HG03175 (cell line): ENCODE data around the gene GJC2.
"Not testable (repeated sequence)": the region's sequence is repeated elsewhere in the genome, so short reads cannot be mapped to it uniquely, and the experiment has no call there.

Experiments
- ATAC-seq: cut with Tn5 transposase; IDR thresholded peaks from one replicate; pipeline ENCODE4 v1.9.1; 2021; ENCODE audit warnings: mild to moderate bottlenecking, moderate library complexity; ENCODE audit not compliant: unreplicated experiment

The GJC2 gene

DNA sequence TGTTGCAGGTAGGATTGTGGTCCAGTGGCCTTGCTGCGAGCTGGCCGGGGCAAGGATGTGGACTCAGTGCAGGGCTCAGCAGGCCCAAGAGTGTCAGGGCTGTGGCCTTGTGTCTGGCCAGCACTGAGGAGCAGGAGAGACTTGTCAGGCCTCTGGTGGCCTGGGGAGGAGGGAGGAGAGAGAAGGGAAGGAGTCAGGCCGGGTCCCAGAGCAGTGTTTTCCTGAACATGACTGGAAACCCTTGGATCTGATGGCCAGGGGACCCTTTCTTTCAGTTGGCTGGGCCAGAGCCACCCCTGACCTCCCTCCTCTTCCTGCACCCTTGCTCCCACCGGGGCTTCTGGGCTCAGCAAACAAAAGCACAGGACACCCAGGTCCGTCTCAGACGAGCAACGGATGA is 20.9 kb downstream of the GJC2 start:
- no peak for ATAC-seq

DNA sequence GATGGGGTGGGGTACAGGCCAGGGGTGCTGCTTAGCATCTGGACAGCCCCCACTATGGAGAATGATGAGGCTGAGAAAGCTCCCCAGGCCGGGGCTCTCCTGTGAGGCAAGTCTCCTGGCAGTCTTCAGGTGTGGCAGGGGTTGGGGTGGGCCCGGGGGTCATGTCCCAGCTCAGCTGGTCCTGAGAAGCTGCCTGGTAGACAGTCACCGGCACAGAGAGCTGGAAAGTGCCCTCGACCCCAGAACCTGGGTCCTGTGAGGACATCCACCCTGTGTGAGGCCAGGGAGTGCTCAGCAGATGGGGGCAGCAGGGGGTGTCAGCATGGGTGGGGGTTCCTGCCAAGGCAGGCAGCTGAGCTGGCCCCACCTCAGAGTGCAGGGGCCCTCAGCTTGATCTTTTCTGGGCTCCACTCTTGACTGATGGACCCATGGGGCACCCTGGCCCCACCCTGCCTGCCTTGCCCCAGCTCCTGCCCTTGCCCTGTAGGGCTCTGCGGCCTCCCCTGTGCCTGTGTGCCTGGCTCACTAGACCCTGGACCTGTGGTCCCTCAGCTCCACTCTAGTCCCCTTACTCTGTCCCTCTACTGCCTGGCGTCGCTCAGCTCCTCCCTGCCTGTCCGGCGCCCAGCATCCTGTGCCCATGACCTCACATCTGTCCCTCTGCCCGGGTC is 21.6 kb downstream of the GJC2 start:
- ATAC-seq = no peak

DNA sequence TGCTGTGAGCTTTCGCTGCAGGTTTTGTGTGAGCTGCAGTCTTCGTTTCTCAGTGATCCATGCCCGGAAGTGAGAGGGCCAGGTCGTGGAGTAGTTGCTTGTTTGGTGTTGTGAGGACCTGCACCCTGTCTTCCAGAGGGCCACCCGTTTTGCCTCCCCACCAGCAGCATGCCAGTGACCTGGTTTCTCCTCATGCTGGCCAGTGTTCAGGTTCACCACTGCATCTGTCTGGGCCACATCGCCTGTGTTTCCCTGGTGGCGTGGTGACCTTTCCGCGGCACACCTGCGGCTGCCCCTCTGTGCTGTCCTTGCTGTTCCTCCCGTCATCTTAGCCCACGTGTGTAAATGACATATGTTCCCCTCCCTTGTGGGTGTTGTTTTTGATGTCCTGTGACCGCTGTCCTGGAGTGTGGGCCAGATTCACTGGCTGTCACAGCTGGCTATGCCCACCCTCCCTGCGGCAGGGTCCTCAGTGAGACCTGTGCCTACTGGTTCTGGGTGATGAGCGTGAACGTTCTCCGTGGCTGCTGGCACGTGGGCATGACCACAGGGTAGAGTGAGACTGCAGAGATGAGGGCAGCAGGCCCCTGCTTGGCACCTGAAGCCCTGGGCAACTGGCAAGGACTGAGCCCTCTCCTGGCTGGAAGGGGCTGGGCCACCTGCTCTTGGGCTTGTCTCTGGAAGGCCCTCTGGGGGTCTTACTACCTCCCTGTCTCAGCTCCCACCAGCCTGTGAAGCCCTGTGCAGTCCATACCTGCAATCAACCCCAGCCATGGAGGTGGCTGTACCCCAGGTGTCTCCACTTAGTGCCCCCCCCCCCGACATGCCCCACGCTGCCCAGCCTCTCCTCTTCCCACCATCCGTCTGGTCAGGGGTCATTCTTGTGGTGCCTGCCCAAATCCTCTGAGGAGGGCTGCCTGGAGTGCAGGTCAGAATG is 23.1 kb downstream of the GJC2 start:
- no peak for ATAC-seq

DNA sequence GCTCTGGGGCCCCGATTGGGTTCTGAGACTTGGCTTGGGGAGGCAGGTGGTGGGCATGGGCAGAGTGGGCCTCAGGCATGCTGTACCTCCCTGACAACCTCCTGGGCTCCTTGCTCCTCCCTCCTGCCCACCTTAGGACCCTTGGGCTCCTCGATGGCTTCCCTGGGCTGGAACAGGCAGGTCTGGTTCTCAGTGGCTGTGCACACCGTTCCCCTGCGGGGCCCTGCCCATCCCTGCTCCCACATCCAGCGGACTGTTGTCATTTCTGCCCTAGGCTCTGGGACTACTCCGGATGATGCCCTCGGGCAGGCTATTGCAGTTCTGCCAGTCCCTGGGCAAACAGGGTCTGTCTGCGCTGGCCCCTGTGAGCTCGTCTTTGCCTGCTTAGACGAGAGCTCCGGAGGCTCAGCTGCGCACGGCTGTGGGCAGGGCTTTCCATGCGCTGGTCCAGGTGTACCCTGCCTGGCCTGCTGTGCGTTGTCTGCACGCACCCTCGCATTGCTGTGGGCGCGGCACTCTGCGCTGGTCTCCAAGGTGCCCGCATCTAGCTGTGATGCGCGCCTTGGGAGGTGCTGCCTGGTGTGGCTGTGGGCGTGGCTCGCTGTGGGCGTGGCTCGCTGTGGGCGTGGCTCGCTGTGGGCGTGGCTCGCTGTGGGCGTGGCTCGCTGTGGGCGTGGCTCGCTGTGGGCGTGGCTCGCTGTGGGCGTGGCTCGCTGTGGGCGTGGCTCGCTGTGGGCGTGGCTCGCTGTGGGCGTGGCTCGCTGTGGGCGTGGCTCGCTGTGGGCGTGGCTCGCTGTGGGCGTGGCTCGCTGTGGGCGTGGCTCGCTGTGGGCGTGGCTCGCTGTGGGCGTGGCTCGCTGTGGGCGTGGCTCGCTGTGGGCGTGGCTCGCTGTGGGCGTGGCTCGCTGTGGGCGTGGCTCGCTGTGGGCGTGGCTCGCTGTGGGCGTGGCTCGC is 24.1 kb downstream of the GJC2 start:
- not testable (repeated sequence) for ATAC-seq

DNA sequence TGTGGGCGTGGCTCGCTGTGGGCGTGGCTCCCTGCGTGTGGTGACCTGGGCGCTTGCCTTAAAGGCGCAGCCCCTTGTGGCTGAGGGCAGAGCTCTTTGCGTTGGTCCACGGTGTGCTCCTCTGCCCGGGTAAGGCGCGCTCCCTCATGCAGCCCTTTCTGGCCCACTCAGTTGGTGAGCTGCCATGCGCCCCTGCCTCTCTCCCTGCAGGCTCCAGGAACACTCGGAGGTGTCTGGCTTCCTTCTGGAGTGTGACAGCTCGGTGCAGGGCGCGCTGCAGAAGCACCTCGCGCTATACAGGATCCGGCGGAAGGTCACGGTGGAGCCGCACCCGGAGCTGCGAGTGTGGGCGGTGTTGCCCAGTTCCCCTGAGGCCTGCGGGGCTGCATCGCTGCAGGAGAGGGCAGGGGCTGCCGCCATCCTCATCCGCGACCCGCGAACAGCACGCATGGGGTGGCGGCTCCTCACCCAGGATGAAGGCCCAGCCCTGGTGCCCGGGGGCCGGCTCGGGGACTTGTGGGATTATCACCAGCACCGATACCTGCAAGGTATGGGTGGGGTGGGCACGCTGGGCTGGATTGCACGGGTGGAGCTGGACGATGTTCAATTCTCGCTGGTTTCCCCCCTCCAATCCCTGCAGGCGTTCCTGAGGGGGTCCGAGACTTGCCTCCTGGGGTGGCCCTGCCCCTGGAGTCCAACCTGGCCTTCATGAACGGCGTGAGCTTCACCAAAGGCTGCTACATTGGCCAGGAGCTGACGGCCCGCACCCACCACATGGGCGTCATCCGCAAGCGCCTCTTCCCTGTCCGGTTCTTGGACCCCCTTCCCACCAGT is 25.0 kb downstream of the GJC2 start:
- no peak for ATAC-seq

DNA sequence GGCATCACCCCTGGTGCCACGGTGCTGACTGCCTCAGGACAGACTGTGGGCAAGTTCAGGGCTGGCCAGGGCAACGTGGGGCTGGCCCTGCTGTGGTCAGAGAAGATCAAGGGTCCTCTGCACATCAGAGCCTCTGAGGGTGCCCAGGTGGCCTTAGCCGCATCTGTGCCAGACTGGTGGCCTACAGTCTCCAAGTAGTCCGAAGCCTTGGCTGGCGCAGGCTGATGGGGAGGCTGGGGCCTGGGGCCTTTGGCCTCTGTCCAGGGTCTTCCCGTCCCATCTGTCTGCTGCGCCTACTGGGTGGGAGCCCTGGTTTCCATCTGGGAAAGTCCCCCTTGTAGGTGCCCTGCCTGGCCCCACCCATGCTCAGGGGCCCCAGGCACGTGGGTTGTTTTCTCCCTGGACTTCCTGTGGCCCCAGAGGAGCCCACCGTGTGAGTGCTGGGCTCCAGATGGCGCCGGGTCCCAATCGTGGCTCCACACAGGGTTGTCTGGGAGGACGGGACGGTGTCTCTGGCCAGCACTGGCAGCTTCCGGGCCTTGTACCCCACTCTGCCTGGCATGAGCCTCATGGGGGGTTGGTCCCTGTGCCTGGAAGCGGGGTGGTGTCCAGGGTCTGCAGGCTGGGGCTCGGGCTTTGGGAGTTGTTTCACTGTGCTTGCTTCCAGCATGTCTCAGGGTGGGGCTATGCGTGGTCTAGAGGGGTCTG is 25.7 kb downstream of the GJC2 start:
- no peak for ATAC-seq

DNA sequence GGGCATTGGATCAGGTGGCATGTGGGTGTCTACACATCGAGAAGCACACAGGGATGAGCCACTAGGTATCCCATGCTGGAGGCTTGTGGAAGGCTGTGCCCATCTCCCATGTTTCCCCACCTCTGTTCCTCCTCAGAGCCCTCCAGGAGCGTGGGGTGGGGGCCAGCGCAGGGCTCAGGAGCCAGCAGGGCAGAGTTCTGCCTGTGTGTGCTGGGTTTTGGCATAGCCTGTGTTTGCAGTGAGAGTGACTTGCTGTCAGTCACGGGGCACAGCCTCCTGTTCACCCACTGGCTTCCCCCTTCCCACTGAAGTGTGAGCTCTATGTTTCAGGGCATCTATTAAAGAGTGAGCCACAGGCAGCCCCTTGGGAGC is 26.3 kb downstream of the GJC2 start:
- ATAC-seq = no peak

DNA sequence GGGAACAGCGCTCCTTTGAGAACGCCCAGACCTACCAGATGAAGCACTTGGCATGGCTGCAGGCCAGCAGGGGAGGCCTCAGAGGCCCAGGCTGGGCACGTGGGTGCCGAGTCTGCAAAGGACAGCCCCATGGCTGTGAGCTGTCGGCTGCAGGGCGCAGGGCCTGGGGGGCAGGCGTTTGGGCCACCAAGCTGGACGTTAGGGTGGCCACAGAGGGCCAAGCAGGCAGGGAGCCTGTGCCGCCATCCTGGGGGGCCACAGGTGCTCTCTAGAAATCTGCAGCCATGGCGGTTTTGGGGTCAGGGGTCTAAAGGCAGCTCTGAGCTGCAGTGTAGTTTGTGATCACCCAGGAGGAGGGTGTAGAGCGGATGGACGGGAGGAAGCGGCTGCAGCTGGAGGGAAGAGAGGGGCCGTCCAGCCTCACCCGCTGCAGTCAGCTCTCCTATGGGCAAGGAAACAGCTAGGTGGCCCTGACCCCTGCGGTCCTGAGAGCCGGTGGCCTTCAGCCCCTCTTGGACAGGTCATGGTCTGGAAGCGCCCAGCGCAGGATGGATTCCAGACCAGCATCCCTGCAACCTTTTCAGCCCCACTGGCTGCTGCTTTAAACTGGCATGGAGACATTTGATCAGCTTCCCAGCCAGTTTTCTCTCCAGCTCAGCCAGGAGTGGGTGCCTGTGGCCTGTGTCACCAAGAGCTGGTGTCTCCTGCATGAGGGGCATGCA is 26.9 kb downstream of the GJC2 start:
- ATAC-seq = no peak

DNA sequence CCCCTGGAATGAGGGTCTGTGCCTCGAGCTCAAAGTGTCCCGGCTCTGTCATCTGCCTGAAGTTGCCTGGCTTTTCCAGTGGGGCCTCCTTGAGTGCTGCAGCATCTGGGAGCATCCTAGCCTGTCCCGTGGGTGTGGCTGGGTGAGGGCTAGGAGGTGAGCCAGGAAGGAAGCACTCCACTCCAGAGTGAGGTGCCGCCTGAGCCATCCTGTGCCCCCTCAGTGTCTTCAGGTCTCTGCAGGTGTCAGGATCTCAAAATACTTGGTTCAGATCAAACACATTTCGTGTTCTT is 27.4 kb downstream of the GJC2 start:
- ATAC-seq = no peak

DNA sequence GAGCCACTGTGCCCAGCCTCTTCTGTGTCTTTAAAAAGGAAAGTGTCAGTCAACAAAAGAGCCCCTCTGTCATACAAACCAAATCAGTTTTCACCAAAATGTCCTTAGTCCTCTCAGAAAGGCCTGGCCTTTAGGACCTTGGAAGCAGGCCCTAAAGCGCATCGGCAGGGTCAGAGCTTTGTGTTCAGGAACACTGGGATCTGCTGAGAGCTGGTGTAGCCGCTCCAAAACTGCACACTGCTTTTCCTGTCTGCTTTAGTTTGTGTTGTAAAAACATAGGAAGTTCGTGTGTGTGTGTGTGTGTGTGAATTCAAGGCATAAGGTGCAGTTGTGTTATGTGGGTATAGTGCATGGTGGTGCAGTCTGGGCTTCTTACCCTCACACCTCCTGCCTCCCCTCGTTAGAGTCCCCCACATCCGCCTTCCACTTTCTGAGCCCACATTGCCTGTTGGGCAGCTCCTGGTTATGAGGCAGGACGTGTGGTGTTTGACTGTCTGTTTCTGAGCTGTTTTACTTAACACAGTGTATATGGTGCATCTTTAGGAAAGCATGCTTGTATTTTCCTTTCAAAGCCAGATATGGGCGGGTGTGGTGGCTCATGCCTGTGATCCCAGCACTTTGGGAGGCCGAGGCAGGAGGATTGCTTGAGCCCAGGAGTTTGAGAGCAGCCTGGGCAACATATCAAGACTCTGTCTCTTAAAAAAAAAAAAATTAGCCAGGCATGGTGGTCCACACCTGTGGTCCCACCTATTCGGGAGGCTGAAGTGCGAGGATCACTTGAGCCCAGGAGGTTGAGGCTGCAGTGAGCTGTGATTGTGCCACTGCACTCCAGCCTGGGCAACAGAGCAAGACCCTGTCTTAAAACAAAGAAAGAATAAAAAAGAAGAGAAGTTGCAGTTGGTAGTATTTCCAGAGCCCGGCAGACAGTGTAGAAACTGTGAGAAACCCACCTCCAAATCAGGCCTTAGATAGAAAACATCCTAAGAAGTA is 28.3 kb downstream of the GJC2 start:
- ATAC-seq = no peak

DNA sequence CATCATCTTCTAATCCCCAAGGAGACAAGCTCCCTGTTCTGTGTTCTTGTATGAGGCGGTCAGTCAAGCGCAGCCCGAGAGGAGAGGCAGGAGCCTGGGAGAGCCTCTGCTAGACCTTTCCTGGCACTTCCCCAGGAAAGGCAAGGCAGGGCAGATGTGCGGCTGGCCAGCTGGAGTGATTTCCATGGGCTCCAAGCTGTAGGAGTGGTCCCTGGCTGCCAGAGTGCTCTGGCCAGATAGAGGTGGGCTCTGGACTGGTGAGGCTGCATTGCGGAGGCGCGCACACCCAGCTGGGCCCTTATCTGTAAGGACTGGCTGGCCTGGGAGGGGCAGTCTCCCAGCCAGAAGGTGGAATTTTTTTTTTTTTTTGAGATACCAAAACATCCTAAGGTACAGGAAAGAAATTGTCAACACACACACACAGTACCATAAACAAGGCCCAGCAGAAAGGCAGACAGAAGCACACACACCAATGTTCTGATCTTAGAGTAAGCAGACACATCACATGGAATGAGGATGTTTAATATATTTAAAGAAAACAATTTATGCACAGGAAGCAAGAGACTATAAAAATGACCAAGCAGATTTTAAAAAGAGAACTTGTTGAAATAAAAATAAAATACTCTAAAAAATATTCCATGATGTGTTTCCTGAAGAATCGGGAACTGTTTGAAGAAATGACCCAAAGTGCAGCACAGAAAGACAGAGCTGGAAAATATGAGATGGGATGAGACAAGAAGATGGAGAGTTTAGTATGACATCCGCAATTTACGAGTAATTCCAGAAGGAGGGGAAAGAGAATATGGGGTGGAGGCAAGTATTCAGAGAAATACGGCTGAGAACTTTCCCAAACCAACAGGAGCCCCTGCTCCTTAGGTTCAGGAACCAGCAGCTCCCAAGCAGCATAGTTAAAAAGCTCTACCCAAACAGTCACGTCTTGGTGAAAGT is 29.3 kb downstream of the GJC2 start:
- no peak for ATAC-seq

DNA sequence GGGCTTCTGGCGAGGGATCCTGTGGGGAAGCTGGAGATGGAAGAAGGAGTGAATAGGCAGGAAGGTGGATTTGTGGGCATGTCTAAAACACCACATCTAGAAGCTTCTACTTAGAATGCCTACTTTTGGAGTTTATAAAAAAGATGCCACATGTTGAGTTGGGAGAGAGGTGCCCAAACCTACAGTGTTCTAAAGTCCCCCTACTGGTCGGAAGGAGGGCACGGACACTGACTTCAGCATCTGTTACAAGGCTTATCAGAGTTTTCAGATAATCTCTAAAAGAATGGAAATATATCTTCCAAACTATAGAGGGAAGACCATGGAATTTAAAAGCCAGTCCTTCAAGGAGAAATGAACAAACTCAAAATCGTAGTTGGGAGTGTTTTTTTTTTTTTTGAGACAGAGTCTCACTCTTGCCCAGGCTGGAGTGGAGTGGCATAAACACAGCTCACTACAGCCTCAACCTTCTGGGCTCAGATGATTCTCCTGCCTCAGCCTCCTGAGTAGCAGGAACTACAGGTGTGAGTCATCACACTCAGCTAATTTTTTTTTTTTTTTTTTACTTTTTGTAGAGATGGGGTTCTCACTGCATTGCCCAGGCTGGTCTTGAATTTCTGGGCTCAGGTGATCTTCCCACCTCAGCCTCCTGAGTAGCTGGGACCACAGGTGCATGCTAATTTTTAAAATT is 30.7 kb downstream of the GJC2 start:
- no peak for ATAC-seq

DNA sequence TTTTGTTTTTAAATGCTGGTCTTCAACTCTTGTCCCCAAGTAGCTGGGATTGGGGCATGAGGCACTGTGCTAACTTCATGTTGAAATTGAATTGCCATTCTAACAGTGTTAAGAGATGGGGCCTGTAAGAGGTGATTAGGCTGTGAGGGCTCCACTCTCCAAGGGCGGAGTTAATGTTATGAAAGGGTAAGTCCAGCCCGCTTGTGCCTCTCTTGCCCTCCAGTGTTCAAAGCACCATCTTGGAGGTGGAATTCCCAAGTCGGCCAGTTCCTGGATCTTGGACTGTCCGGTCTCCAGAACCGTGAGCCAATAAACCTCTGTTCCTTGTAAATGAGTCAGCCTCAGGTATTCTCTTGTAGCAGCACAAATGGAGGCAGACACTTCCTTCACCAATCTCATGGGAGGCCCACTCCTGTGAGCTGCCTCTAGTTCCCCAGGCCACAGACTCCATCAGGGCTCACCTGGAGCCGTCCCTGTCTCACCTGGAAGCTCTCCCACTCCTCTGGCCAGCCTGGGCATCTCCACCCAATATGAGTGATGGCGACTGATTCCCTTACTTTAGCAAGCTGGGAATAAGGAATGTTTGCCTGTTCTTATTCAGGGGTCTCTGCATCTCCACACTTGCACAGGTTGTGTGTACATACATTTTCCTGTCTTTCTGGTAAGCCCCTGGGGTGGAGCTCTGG is 31.4 kb downstream of the GJC2 start:
- ATAC-seq = no peak

DNA sequence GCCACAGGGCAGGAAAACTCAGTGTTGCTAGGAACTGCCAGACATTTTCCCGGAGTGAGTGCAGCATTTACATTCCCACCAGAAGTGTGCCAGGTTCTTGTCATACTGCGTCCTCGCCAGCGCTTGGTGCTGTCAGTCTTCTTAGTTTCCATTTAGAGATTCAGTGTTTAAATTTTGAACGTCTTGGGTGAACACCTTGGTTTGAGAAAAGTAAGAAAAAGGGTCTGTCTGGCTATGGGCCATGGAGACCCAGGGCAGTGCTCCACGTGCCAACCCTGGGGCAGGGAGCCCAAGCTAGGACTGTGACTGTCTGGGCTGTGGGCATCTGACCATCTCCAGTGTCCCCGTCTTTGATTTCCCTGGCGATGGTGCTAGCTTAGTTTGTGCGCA is 31.9 kb downstream of the GJC2 start:
- ATAC-seq = no peak

DNA sequence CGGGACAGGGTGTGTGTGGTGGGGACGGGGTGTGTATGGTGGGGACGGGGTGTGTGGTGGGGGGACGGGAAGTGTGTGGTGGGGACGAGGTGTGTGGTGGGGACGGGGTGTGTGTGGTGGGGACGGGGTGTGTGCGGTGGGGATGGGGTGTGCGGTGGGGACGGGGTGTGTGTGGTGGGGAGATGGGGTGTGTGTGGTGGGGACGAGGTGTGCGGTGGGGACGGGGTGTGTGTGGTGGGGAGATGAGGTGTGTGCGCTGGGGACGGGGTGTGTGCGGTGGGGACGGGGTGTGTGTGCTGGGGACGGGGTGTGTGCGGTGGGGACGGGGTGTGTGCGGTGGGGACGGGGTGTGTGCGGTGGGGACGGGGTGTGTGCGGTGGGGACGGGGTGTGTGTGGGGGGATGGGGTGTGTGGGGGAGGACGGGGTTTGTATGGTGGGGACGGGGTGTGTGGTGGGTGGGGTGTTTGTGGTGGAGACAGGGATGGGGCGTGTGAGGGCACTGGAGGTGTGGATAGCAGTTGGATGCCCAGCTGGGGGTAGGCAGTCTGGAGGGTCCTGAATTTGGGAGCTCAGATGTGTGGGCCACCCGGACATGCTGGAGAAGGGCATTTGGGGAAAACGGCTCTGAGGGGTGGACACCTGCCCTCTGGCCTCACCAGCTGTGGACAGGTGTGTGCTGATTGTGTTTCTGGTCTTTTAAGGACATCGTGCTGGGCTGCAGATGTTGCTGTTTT is 32.7 kb downstream of the GJC2 start:
- no peak for ATAC-seq
